AG10803 (cell line): ENCODE results near the gene RB1.
A peak's percentile ranks its signal among the peaks of the same experiment; 100 is the strongest.
"Not testable (repeated sequence)": the region's sequence is repeated elsewhere in the genome, so short reads cannot be mapped to it uniquely, and the experiment has no call there.

Source experiments
- DNase-seq: peaks from one replicate; pipeline ENCODE4 v3.0.0; 2010; ENCODE audit warnings: low read depth
- H3K4me3 ChIP-seq: 2 replicates; pipeline ENCODE4 v1.5.1; 2011; ENCODE audit warnings: mild to moderate bottlenecking, low read length, control low read depth
- TF ChIP-seq, protein P1 (sequence below): conservative IDR thresholded peaks from 2 replicates; pipeline ENCODE4 v1.5.1; 2011; ENCODE audit warnings: mild to moderate bottlenecking, low read length, control low read depth, inconsistent platforms

RB1 gene

DNA sequence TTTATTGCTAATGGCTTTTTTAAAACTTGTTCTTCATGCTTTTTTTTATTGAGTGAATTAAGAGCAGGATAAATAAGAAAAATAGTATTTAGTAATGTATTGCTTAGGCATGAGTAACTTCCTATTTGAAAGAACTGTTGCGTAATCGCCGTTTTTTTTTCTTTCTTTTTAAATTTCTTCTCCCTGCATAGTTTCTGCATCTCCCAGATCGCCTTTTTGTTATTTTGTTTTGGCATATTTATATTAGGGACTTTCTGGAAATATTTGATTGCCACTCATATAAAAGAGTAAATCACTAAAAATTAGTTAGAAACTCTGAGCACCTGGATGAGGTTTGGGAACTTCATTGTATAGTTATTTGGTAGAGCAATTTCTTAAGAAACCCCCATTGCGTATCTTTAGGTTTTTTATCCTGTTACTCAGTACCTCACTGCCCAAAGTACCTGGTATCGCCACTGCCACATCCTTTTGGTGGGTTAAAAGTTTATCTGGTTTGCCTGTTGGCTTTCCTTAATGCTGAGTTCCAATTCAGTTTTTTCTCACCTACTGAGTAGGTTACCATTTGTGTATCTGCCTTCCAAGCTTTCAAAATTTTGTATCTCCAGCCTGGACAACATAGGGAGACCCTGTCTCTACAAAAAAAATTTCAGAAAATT lies 145.5 kb downstream of the RB1 start:
- H3K4me3 ChIP-seq = no peak overlapping the region
- peak; percentile 71 for DNase-seq
- TF ChIP-seq, protein P1, sequence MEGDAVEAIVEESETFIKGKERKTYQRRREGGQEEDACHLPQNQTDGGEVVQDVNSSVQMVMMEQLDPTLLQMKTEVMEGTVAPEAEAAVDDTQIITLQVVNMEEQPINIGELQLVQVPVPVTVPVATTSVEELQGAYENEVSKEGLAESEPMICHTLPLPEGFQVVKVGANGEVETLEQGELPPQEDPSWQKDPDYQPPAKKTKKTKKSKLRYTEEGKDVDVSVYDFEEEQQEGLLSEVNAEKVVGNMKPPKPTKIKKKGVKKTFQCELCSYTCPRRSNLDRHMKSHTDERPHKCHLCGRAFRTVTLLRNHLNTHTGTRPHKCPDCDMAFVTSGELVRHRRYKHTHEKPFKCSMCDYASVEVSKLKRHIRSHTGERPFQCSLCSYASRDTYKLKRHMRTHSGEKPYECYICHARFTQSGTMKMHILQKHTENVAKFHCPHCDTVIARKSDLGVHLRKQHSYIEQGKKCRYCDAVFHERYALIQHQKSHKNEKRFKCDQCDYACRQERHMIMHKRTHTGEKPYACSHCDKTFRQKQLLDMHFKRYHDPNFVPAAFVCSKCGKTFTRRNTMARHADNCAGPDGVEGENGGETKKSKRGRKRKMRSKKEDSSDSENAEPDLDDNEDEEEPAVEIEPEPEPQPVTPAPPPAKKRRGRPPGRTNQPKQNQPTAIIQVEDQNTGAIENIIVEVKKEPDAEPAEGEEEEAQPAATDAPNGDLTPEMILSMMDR = no peak

DNA sequence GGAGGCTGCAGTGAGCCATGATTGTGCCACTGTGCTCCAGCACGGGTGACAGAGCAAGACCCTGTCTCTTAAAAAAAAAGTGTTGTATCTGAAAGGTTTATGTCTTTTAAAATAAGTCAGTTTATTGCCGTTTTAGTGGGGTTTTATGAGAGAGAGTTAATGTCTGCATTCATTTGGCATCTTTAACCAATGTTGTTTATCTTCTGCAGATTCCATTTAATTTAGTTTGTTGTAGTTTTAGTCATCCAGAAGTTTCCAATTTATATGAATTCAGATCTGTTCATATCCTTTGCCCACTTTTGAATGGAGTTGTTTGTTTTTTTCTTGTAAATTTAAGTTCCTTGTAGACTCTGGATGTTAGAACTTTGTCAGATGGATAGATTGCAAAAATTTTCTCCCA lies 146.1 kb downstream of the RB1 start:
- H3K4me3 ChIP-seq = no peak overlapping the region
- TF ChIP-seq, protein P1 = no peak
- peak; percentile 5 for DNase-seq

DNA sequence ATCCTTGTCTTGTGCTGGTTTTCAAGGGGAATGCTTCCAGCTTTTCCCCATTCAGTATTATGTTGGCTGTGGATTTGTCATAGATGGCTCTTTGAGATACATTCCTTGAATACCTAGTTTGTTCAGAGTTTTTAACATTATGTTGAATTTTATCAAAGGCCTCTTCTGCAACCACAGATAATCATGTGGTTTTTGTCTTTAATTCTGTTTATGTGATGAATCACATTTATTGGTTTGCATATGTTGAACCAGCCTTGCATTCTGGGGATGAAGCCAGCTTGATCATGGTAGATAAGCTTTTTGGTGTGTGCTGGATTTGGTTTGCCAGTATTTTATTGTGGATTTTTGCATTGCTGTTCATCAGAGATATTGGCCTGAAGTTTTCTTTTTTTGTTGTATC lies 147.6 kb downstream of the RB1 start:
- not testable (repeated sequence) for H3K4me3 ChIP-seq
- DNase-seq = peak; percentile 75

DNA sequence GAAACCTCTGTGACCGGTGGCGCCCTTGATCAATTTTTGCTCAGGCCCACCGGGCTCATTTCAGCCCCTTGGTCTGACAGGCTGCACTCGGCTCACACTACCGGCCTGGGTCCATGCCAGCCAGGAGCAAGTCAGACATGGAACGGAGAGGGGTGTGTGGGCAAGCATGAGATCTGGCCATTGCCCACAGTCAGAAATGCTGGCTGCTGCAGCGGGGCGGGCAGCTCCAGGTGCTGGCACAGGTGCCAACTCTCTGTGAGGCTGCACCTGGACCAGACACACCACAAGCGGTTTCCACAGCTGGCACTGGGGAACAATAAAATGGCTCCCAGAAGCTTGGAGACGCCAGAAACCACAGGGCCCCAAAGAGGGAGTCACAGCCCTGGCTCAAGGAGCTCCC lies 153.0 kb downstream of the RB1 start:
- no peak for DNase-seq
- TF ChIP-seq, protein P1 = no peak
- no peak overlapping the region for H3K4me3 ChIP-seq

DNA sequence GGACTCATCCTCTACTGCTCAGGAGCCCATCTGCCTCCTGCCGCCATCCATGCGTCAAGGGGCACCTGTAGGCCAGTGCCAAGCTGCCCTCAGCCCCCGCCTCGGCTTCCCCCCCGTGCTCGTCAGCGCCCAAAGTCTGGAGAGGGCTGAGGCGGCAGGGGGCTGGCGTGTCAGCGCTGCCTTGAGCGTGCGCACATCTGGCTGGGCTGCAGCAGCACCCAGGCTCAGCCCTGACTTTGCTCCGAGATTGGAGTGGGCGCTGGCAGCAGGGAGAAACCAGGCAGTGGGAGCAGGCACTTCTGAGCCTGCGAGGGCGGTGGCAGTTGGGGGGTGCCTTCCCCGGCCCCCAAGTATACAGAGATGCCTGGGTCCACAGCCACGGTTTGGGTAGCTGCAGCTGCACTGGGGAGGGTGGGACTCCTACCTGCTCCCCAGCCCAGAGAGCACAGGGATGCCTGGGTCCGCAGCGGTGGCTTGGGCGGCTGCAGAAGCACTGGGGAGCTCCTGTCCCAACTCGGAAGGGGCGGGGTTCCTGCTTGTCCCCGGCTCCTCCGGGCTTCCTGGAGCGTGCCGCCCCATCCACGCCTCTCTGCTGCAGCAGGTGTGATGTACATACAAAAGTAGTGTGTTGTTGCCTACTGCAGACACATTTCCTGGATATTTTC lies 154.2 kb downstream of the RB1 start:
- TF ChIP-seq, protein P1 = no peak
- H3K4me3 ChIP-seq = no peak overlapping the region
- no peak for DNase-seq

DNA sequence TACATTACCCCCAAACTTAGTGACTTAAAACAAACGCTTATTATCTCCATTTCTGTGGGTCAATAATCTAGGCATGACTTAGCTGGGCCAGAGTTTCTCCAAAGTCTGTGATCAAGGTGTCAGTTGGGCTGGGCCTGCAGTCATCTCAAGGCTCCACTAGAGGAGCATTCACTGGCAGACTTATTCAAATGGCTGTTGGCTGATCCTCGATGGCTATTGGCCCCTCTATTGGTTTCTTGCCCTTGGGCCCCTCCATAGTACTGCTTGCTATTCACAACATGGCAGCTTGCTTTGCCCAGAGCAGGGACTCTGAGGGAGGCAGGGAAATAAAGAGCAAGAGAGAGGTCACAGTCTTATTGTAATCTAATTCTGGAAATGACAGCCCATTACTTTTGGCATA lies 171.7 kb downstream of the RB1 start:
- no peak for DNase-seq
- no peak overlapping the region for H3K4me3 ChIP-seq
- TF ChIP-seq, protein P1 = no peak

DNA sequence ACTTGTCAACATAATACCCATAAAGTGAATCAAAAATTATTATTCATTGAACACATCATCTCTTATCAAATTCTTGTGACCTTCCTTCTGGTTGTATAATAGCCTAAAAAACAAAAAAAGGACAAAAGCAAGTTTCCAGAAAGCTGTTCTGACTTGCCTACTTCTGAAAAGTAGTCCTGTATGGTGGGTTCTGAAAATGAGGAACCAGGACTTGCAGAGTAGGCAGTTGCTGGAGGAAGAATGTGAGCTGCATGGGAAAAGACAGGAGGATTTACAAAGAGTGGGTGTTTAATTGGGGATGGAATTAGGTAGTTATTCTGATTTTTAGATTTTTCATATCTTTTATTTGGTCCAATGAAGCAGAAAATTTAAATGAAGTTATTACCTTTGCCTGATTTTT lies 172.7 kb downstream of the RB1 start:
- TF ChIP-seq, protein P1 = no peak
- DNase-seq = no peak
- H3K4me3 ChIP-seq = no peak overlapping the region

DNA sequence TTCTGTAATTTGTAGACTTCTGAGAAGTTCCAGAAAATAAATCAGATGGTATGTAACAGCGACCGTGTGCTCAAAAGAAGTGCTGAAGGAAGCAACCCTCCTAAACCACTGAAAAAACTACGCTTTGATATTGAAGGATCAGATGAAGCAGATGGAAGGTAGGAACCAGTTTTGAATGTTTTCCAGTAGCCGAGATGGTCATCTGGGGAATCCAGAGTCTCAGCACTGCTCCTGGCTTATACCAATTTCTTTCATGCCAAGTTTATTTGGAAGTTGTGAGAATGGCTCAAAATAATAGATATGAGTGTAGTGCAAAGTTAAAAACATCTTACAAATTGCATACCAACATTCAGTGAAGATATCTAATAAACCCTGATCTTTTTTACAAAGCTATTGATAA lies 173.1 kb downstream of the RB1 start:
- no peak for DNase-seq
- TF ChIP-seq, protein P1 = no peak
- no peak overlapping the region for H3K4me3 ChIP-seq
